Testis (tissue), 2 donors: ENCODE results near the gene MKX.

Experiments
- POLR2A ChIP-seq: fragments of 450-650 bp; IDR thresholded peaks from one replicate; pipeline ENCODE4 v1.6.1; 2017; ENCODE audit warnings: antibody characterized with exemption, mild to moderate bottlenecking, moderate library complexity
- TF ChIP-seq, protein P1 (sequence below), 3 experiments: fragments of 450-650 bp in 2 of 3; fragments of 200-600 bp in 1 of 3; sonication (generic) in 1 of 3; IDR thresholded peaks; one replicate each; pipeline ENCODE4 v1.5.1; 2016 to 2019; ENCODE audit warnings: antibody characterized with exemption in 3 of 3, mild to moderate bottlenecking in 2 of 3, moderate library complexity in 1 of 3

- TF ChIP-seq, protein P1, sequence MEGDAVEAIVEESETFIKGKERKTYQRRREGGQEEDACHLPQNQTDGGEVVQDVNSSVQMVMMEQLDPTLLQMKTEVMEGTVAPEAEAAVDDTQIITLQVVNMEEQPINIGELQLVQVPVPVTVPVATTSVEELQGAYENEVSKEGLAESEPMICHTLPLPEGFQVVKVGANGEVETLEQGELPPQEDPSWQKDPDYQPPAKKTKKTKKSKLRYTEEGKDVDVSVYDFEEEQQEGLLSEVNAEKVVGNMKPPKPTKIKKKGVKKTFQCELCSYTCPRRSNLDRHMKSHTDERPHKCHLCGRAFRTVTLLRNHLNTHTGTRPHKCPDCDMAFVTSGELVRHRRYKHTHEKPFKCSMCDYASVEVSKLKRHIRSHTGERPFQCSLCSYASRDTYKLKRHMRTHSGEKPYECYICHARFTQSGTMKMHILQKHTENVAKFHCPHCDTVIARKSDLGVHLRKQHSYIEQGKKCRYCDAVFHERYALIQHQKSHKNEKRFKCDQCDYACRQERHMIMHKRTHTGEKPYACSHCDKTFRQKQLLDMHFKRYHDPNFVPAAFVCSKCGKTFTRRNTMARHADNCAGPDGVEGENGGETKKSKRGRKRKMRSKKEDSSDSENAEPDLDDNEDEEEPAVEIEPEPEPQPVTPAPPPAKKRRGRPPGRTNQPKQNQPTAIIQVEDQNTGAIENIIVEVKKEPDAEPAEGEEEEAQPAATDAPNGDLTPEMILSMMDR (IDR thresholded peaks at IDR 0.05), result no peak
- TF ChIP-seq POLR2A, result no peak
Observed at GRCh38 chr10:27736396-27736795, 9.2 kb downstream of the MKX start.
